ENCODE measurements around the gene COBLL1.

- no peak for TF ChIP-seq CTCF (IDR thresholded peaks at IDR 0.05)
- no peak for TF ChIP-seq POLR2AphosphoS5 (IDR thresholded peaks at IDR 0.05)
Measured at GRCh38 chr2:164747140-164747539, 94.5 kb downstream of the COBLL1 start.
